ENCODE measurements around the gene FANCE.

DNA sequence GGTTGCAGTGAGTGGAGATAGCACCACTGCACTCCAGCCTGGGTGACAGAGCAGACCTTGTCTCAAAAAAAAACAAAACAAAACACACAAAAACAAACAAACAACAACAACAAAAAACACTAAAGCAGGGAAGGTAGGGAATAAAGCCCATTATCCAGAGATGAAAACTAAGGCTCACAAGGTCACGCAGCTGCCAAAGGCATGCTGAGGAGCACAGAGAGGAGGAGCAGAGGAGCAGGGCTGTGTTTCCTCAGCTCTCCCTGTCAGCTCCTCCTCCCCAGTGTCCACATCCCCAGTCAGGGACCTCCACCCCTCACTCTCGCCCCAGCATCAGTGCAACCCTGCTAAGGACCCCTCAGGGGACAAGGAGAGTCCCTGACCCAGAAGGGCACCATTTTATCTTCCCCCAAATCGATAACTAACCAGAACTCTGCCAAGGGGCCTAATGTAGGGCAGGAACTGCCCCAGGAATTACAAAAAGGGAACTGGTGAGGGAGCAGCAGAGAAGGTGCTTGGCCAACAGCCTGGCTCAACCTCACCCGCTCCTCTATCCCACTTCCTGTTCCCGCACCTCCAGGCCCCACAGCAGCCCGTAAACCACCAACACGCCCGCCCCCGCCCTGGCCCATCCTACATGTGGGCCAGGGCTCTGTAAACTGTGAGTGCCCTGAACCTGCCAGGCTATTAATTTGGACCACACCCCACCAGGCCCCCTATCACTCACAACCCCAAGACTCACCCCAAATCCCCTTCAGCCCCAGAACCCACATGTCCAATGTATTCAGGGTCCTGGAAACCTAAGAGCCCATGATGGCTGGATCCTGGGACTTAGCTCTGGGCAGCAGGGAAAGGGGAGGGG lies 35.7 kb downstream of the FANCE start:
- no peak for TF ChIP-seq CTCF (IDR thresholded peaks at IDR 0.05)
- TF ChIP-seq EP300 (IDR thresholded peaks at IDR 0.05): no peak
- TF ChIP-seq POLR2A (IDR thresholded peaks at IDR 0.05): no peak
